Neural progenitor cell (in vitro differentiated cells): ENCODE data around the gene SIGLEC5.

Experiments
- CTCF ChIP-seq: fragments of 200-600 bp; sonication (generic); IDR thresholded peaks from 2 replicates; pipeline ENCODE4 v1.5.1; 2017; ENCODE audit warnings: antibody characterized with exemption, mild to moderate bottlenecking
- EZH2 ChIP-seq: fragments of 200-600 bp; sonication (generic); IDR thresholded peaks from 2 replicates; pipeline ENCODE4 v1.6.1; 2017; ENCODE audit warnings: antibody characterized with exemption, mild to moderate bottlenecking, moderate library complexity
- EZH2phosphoT487 ChIP-seq: fragments of 200-600 bp; sonication (generic); IDR thresholded peaks from 2 replicates; pipeline ENCODE4 v1.6.1; 2017; ENCODE audit warnings: antibody characterized with exemption

- TF ChIP-seq CTCF (no peak), EZH2 (no peak), EZH2phosphoT487 (no peak)
Measured at GRCh38 chr19:51598159-51598915, 31.9 kb downstream of the SIGLEC5 start.
